ENCODE results near the gene CCDC69.
"Not testable (repeated sequence)": the region's sequence is repeated elsewhere in the genome, so short reads cannot be mapped to it uniquely, and the experiment has no call there.

Gene CCDC69

DNA sequence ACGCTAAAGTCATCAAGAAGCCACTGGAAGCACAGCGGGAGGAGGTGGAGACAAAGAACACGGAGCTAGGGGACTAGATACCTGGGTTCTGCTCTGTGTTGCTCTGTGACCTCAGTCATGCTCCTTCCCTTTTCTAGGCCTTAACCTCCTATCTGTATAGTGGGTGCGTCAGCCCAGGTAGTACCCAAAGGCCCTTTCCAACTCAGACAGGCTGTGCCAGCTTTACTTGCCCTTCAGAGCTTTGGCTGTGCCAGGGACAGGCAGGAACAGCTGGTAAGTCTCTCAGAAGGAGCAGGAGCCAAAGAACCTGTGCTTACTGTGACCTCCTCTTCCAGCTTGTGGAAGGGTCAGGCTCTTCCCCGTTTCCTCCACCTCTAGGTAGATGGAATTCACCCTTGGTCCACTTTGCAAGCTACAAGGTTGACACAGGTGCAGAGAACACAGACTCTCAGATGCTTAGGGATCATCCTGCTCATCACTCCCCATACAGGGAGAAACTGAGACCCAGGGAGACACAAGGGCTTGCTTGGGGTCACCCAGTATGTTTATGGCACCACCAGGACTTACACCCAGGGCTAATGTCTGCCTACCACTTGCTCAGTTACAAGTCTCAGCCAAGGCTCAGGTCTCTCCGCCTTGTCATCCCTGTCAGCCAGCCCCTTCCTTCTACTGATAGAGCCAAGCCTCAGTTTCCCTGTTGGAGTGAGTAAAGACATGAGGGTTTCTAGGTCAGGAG is 1.7 kb downstream of the CCDC69 start:
- peak; percentile 26 for DNase-seq (ENCODE audit: low spot score)

- no peak for DNase-seq (ENCODE audit: low spot score)
Measured at GRCh38 chr5:151221574-151221973, 2.3 kb downstream of the CCDC69 start.

- no peak for DNase-seq (ENCODE audit: low spot score)
Measured at GRCh38 chr5:151219789-151220188, 4.1 kb downstream of the CCDC69 start.

GRCh38 chr5:151219138-151219537 is 4.8 kb downstream of the CCDC69 start:
- no peak for DNase-seq (ENCODE audit: low spot score)

DNA sequence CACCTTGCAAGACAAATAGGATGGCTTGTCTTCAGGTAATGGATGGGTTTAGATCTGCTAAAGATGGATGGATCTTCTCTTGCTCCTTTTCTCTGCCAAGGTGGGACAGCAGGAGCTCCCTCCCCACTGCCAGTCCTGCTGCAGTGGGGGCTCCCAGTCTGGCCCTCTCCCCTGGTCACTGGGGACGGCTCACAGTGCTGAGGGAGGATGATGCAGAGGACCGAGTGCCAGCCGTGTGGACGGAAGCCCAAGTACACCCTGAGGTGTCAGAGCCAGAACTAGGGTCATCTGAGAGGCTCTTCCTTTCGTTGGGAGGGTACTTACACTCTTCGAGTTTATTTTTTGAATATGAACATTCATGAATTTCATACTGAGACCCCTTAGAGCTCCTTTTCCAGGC is 5.7 kb downstream of the CCDC69 start:
- DNase-seq (ENCODE audit: low spot score) = no peak

- no peak for DNase-seq (ENCODE audit: low spot score)
Measured at GRCh38 chr5:151216781-151217180, 7.1 kb downstream of the CCDC69 start.

DNA sequence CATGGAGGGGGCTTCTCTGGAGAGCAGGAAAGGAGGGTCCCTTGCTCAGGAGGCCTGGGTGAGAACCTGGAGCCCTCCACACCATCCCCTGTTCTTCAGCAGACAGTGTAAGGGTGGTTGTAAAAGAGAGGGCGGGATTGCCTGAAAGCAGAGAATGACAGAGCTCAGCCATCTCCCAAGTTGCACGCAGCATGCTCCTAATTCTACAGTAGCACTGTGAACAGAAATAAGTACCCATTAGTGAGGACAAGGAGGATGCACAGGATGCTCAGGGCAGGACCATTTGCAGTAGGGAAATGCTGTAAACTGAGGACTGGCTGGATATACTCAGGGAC is 8.4 kb downstream of the CCDC69 start:
- no peak for DNase-seq (ENCODE audit: low spot score)

GRCh38 chr5:151214614-151215545 is 9.0 kb downstream of the CCDC69 start:
- DNase-seq (ENCODE audit: low spot score) = peak; percentile 44

GRCh38 chr5:151213803-151214613 is 9.9 kb downstream of the CCDC69 start:
- DNase-seq (ENCODE audit: low spot score) = peak; percentile 91

DNA sequence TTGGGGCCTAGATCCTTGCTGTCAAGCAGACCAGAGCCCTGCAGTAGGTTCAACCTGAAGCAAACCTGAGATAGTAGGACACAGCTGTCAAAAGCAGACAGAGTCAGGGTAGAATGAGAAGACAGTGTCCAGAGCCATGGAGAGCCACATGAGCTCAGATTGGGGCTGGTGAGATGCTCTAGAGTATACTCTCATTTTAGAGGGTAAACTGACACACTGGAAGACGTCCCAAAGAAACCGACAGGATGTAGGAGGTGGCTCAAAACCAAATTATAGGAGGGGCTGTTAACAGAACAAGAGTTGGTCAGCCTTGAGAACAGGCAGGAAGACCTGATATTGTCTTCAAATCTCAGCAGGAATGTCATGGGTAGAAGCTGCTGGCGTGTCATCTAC is 11.5 kb downstream of the CCDC69 start:
- DNase-seq (ENCODE audit: low spot score) = no peak

DNA sequence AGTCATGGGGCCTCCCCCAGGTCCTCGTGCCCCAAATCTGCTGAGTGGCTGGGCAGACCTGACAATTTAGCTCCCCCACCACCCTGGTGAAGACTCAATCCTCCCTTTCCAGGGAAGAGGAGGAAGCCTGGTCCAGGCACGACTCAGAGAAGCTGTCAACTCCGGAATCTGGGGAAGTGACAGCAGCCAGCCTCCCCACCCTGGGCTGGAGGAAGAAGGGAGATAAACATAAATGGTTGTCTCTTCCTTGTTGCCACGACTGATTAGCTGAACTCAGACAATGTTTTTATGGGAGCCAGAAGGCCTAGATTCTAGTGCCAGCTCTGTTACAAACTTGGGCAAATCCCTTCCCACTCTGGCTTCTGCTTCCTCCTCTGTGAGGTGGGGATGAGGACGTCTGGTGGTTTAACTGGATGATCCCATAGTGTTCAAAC is 15.4 kb downstream of the CCDC69 start:
- no peak for DNase-seq (ENCODE audit: low spot score)

DNA sequence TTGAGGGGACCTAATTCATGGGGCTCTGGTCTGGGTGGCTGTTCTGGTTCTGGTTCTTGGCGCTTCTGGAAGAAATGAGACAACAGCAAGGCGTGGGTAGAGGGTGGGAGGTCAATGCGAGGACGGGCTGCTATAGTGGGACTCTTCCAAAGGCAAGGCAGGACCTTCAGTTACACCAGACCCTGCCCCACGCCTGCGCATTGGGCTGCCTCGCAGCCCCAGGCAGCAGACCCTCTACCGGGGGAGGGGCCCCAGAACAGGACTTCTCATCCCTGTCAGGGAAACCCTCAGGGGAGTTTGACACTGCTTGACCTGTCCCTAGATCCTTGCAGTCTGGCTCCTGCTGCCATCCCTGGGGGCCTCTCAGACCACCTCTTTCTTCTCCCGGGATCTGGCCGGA is 18.5 kb downstream of the CCDC69 start:
- no peak for DNase-seq (ENCODE audit: low spot score)

DNA sequence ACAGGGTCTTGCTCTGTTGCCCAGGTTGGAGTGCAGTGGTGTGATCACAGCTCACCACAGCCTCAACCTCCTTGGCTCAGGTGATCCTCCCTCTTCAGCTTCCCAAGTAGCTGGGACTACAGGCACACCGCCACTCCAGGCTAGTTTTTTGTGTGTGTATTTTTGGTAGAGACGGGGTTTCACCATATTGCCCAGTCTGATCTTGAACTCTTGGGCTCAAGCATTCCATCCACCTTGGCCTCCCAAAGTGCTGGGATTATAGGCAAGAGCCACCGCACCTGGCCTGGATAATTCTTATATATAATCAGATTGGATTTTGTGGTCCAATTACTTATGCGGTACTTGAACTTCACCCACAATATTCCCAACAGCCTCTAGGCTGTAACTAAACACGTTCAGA is 19.8 kb downstream of the CCDC69 start:
- no peak for DNase-seq (ENCODE audit: low spot score)

DNA sequence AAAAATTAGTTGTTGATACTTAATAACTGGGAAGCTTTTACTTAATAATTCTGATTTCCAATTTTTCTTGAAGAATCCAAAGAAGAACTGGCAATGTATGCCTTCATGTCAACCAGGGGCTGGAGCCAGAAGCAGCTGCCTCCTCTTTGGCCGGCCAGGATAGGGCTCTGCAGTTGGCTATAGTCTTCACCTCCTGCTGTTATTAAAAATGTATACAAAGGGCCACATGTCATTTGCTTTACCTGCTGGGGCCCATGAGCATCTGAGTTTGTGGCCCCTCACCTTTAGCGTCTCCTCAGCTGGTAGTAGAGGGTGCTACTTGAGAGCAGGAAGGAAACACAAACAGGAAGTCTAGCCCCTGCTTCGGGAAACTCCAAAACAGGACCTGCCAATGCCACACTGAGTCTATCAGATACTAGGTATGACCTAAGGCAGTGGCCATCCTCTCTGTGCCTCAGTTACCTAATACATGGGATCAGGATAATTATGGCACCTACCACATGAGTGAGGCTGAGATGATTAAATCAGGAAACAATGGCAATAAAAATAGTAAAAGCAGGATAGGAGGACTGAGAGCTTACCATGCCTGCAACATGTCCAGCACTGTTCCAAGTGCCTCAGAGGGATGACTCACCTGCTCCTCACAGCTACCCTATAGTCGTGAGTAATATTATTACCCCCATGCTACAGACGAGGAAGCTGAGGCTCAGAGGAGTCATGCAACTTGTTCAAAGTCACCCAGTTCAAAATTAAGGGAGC is 21.3 kb downstream of the CCDC69 start:
- DNase-seq (ENCODE audit: low spot score) = peak; percentile 49

GRCh38 chr5:151200913-151201595 is 22.8 kb downstream of the CCDC69 start:
- DNase-seq (ENCODE audit: low spot score) = no peak

GRCh38 chr5:151199581-151200185 is 24.2 kb downstream of the CCDC69 start:
- DNase-seq (ENCODE audit: low spot score) = no peak

- no peak for DNase-seq (ENCODE audit: low spot score)
Measured at GRCh38 chr5:151198861-151199260, 25.0 kb downstream of the CCDC69 start.

DNA sequence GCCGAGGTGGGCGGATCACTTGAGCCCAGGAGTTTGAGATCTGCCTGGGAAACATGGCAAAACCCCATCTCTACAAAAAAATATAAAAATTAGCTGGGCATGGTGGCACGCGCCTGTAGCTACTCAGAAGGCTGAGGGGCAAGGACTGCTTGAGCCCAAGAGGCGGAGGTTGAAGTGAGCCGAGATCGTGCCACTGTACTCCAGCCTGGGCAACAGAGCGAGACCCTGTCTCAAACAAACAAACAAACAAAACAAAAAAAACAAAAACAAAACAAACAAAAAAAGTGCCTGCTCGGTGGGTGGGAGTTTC is 26.6 kb downstream of the CCDC69 start:
- DNase-seq (ENCODE audit: low spot score) = not testable (repeated sequence)

DNA sequence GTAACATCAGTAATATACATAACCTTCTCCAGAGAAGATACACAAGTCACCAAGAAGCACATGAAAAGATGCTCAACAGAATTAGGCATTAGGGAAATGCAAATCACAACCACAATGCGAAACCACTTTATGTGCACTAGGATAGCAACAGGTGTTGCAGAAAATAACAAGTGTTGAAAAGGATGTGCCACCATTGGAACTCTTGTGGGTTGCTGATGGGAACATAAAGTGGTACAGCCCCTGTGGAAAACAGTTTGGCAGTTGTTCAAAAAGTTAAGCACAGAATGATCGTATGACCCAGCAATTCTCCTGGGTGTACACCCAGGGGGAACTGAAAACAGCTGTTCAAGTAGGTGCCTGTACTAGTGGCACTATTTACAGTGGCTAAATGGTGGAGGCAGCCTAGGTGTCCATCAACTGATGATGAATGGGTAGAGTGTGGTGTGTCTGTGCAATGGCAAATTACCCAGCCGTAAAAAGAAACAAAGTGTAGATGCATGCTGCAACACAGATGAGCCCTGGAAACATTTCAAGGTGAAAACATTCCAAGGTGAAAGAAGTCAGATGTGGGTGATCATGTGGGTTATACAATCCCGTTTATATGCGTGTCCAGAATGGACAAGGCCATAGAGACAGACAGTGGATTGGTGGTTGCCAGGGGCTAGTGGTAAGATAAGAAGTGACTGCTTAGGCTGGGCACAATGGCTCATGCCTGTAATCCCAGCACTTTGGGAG is 27.2 kb downstream of the CCDC69 start:
- DNase-seq (ENCODE audit: low spot score) = no peak

- no peak for DNase-seq (ENCODE audit: low spot score)
Measured at GRCh38 chr5:151195622-151196021, 28.3 kb downstream of the CCDC69 start.

Data from CD4-positive, alpha-beta T cell treated with Interleukin-6 at 100 ng/mL for 8 hours (primary cell).